Amniotic stem cell (primary cell): Measurements from ENCODE around the gene CHST11.

Experiments used
- DNase-seq: peaks from one replicate; lab custom pipeline; 2025; lab: John Stamatoyannopoulos, UW

CHST11 gene

DNA sequence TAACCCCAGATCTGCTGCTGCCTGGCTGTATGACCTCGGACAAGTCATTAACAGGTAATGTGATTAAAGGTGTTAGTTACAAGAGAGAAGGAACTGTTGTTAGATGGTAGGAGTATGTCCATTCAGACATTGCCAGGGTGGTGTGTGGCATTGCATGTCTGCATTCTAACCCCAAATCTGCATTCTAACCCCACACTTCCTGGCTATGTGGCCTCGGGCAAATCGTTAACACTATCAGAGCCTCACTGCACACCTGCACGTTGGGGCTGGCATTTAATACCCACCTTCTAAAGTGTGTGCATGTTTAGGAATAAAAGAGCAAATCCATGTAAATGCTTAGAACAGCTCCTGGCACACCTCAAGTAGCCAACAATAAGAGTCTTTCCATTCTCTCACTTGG, 46.4 kb downstream of the CHST11 start:
- no peak for DNase-seq

DNA sequence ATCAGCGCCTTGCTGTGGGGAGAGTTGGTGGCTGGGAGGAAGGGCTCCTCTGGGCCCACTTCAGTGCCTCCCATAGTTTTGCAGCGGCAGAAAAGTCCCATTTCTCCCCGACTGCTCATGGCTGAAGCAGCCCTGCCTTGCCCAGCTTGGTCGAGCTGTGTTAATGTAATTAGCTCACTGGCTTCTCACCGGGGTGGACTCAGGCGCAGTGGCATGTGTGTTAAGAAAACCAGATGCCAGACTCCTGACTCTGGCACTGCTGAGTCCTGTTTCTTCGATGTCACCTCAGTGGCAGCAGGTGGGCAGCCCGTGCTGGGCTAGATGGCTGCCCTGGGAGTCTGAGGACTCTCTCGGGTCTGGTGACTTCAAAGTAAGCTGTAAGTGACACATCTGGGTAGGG, 47.4 kb downstream of the CHST11 start:
- no peak for DNase-seq

DNA sequence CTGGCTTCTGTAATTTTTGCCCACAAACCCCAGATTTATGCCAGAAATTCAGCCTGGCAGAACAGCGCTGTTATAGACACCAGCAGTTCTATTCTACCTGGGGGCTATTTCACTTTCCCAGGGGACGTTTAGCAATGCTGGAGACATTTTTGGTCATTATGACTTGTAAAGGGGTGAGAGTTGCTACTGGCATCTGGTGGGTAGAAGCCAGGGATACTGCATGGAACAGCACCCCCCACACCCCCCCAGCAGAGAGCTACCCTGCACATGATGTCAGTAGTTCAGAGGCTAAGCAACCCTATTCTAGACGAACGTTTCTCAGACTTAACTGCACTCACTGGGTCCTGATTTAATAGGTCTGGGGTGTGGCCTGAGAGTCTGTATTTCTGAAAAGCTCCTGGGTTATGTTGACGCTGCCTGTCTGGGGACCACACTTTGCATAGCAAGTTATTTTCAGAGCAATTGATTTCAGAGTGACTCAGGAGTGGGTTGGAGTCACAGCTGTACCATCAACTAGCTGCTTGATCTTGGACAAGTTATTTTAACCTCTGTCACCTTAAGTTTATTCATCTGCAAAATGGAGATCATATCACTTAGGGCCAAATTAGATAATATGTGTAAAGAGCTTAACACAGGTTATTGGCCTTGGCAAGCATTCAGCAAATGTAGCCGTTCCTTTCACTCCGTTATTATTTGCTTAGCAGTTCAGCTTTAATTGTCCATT, 48.5 kb downstream of the CHST11 start:
- no peak for DNase-seq

DNA sequence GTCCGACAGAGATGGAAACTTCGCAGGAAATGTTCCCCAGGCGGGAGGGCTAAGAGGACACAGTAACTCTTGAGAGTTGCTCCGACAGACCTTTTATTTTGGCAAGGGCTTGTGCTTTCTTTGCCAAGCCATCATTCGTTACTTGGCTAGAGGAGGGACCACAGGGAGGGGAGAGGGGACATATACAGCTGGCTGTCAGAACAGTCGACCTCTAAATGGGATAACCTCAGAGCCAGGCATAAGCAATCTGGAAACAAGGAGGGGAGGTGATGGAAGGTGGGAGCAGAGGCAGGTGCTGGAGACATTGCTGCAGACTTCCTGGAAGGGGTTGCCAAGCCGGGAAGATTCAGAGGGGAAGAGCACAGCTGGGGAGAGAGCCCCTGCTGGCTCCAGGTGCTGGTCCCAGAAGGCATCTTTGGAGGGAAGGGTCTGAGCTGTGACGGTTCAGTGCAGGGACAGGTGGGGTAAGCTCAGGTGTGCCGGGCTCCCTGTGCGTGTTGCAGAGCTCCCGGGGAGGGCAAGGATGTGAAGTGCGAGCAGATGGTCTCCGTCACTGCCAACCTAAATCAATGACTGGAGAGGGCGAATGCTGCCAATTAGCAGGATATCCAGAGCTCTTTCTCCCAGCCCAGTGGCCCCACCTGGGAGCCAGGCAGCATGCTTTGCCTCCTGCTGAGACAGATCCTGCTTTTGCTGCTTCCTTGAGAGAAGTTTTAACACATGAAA, 50.1 kb downstream of the CHST11 start:
- no peak for DNase-seq

DNA sequence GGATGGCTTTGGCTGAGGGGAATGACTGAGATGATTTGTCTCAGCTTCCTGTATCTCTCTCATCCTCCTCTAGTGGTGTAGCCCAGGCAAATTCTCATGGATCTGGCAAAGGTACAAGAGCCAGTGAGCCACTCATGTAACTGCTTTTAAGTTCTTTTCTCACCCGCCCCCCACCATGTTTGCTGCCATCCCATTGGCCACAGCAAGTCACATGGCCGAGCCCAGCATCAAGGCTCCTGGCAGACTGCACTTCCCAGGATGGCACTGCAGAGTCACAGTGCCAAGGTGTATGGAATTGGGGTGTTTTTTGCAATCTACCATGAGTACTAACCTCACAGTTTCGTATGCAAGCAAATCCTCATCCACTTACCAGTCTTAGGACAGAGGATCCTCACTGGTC, 50.9 kb downstream of the CHST11 start:
- DNase-seq: no peak

DNA sequence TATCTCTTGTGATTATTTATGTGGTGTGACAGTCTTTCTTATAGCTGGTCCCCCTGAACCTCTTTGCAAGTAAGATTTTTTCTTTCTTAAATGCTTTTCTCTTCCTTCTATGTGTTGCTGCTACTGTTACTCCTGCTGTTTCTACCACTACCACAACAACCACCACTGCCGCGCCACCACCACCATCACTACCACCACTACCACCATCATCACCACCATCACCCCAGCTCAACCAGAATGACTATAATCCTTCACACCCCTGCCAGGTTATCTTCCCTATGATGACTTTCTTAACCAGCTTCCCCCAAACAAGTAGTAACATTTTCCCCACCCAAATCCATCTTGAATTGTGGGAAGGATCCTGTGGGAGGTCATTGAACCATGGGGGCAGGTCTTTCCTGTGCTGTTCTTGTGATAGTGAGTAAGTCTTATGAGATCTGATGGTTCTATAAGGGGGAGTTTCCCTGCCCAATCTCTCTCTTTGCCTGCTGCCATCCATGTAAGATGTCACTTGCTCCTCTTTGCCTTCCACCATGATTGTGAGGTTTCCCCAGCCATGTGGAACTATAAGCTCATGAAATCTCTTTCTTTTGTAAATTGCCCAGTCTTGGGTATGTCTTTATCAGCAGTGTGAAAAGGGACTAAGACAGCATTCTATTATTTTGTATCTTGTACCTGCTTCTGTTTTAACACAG, 52.2 kb downstream of the CHST11 start:
- no peak for DNase-seq

DNA sequence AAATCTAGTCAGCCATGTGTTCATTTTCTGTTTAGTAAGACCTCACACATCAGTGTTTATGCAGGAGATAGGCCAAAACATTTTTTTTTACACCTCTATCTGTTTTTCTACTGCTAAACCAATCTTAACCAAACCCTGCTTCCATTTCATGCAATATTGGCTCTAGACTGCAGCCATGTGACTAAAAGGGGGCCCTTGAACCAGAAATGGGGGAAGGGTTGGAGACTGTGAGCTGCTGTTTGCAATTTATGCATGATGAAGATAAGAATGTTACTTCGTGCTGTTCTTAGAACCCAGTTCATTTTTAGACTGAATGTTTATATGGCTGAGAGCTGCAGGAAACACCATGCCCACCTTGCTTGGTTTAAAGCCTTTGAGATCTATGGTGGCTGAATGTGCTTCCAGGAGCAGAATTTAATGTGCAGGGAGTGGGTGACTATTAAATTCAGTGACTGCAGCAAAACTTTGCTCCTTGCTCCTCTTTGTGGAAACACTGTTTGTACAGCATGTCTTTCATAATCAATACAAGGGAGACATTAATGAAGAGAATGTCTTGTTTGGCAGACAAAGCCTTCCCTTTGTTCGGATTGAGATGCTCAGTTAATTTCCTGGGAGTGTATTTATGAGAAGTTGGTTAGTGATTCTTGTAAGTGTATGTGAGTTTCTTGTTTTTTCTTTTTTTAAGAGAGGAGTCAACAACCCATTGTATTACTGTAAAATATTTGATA, 53.6 kb downstream of the CHST11 start:
- no peak for DNase-seq

DNA sequence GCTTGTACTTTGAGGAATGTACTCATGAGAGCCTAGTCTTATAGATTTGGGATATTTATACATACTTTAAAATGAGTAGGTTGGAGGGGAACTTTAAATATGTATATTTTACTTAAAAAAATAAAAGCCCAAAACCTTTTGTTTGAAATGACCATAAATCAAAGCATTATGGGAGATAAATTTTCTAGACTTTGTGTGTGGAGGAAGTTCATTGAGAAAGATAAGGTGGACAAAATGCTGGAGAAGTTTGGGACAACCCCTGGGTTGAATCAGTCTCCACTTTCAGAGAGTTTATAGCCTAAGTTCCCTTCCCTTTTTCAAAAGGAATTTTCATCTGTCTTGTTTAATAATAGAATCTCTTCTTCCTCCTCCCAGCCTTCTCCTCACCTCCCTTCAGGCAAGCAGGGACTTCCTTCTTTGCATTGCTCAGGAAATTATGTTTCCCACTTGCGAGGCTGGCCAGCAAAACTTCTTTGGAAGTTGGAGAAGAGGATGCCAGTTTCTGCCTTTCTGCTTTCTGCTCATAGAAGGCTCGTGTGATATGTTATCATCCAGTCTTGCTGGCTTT, 54.2 kb downstream of the CHST11 start:
- DNase-seq: no peak

DNA sequence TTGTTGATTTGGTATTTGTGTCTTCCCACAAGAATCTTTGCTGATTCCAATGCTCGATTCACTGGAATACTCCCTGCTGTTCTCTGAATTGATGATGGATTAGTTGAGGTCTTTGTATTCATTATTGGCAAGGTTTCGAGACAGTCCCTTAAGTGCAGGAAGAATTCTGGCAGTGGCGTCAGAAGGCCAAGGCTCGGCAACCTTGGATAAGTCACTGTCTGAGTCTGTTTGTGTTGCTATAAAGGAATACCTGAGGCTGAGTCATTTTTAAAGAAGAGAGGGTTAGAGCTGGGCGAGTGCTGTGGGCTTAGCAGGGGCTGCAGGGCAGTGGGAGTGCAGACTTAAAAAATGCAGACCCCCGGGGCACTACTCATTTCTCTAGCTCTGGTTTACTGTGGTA, 56.9 kb downstream of the CHST11 start:
- DNase-seq: no peak

DNA sequence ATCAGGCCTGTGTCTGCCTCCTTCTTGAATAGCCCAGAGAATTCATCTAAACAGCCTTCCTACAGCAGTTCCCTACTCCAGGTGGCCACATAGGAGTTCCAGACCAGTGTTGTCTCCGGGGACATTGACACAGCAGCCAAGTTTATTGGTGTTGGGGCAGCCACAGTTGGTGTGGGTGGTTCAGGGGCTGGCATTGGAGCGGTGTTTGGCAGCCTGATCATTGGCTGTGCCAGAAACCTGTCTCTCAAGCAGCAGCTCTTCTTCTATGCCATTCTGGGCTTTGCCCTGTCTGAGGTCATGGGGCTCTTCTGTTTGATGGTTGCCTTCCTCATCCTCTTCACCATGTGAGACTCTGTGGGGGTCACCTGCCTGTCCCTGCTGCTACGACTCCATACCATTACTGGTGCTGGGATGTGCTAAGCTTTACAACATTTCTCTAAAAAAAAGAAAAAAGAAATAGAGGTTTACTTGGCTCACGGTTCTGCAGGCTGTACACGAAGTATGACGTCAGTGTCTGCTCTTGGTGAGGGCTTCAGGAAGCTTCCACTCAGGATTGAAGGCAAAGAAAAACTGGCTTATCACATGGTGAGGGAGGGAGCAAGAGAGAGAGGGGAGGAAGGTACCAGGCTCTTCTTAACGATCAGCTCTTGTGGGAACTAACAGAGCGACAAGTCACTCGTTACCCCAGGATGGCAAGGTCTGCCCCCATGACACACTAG, 57.5 kb downstream of the CHST11 start:
- DNase-seq: no peak

DNA sequence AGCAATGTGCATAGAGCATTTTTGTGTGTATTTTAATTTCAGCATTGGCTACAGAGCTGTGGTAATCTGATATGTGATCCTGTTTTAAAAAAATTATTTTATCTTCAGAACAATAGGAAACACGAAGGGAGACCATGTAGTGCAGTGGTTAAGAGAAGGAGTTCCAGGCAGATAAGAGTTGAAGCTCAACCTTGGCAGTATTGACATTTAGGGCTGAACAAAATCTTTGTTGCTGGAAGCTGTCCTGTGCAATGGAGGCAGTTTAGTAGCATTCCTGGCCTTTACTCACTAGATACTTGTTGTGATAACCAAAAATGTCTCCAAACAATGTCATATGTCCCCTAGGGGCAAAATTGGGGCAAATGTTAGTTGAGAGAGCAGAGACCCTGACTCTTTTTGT, 59.2 kb downstream of the CHST11 start:
- DNase-seq: no peak

DNA sequence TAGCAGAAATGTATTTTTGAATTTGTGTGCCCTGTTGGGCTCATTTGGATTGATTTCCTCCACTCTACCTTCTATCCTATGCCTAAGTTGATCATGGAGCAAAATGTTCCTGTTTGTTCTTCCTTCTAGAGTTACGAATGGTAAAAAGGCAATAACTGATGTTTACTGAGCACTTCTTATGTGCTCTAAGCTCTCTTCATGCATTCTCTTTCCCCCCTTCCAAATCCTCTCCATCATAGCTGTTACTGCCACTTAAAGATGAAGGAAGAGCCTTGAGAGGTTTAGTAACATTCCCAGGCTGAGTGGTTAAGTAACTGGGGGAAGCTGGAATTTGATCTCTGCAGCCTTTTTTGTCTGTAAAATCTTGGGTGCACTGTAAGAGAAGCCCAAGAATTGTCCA, 60.1 kb downstream of the CHST11 start:
- DNase-seq: no peak

DNA sequence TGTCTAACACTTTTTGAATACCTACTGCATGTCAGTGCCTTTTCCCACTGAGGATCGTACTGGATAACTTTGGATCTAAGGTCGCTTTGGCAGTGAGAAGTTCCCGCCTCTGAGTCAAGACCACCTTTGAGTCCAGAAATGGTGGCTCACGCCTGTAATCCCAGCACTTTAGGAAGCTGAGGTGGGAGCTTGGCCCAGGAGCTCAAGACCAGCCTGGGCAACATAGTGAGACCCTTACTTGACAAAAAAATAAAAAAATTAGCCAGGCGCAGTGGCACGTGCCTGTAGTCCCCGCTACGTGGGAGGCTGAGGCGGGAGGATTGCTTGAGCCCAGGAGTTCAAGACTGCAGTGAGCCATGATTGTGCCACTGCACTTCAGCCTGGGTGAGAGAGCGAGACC, 61.1 kb downstream of the CHST11 start:
- no peak for DNase-seq

DNA sequence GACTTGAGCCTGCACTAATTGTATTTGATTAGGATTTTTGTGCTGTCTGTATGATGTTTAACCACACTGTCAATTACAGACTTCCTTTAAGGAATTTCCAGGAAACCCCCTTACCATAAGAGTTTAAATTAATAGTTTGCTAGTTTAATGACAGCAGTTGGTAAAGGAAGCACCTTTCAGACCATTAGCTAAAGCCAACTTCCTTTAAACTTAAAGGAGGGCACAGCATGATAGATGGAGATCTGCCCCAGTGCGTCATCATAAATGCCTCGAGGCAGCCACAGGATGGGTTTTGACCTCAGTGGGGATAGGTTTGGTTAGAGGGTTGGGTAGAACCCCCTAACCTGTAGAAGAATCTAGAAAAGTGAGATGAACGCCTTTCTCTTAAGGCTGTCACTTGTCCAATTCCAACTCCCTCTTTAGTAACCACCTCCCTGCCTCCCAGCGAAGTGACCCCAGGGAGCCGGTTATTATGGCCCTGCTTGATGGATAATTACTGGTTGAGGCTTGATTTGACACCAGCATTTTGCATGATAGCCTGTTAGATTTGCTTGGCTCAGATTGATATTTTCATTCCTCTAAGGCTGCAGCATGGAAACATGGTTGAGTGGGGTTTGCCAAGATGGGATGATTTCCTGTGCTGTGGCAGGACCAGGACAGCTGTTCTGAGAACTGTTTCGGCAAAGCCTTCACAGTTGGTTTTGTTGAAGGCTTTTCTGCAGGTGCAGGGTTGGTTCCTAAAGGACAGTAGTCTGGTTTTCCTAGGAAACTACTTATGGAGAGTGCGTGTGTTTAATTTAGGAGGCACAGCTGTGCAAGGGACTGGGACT, 62.7 kb downstream of the CHST11 start:
- DNase-seq: no peak

DNA sequence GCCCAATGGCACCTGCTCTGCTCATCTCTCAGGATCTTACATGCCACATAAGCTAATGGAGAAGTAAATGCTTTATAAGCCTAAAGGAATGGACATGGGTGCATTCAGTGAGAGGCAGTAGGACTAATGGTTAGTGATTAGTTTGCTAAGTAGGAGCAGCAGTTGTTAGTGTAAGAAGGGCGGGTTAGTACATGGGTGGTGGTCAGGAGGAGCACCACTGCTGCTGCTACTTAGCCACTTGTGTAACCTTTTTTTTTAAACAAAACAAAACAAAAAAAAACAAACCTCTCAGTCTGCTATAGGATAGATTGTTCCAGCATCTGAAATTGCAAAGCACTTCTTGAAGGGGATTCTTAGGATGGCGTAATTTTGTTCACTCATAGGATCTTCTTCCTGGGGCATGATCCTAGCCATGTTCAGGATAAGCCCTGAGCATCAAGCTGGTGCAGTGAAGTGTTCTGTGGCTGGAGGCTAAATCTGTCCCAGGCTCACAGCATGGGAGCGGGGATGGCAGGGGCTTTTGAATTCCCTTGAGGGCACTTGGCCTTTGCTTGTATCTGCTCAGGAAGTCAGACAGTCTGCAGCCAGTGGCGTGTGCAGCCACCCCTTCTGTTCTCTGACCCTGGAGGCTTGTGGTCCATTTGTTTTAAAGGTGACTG, 63.6 kb downstream of the CHST11 start:
- no peak for DNase-seq

DNA sequence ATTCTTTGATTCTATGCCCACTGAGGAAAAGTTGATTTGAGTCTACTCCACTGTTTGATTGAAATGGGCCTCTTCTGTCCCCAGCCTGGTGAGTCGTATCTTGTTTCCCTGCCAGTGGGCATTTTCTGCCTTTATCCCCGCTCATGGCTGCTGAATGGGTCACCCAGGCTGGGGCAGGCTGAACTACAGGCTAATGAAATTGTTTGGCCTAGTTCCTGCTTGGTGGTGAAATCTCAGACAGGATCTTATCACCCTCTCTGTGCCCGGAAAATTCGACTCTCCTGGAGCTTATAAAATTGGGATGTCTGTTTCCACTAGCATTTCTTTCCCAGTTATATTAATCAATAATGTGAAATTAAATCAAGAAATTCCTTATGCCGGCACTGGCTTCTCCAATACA, 65.0 kb downstream of the CHST11 start:
- DNase-seq: no peak

DNA sequence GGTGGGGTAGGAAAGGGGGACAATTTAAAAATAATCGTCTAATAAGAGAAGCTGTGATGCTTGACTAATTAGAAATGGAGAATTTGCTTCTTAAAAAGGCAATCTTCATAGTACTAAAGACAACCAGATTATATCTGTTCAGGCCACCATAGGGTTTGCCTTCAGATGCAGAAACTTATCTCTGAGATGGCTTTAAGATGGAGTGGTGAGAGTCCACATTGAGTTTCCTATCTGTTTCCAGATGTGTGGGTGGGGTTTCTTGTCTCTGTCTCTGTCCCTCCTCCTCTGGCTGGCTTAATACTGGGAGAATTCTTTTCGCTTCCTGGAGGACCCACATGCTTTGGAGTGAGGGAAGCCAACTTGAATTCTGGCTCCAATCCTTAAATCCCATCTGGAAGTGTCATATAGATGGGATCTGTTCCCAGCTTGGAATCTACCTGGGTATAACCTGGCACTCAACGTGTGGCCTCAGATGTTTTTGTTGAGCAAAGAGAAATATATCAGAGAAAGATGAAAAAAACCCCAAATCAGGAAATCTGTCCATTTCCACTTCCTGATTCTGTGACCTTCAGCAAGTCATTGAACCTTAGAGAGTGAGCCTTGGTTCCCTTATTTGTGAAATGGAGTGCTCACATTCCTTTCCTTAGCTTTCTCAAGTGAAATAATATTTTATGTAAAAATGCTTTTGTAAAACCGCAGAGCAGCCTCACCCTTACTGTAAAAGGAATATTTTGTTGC, 66.4 kb downstream of the CHST11 start:
- DNase-seq: no peak

DNA sequence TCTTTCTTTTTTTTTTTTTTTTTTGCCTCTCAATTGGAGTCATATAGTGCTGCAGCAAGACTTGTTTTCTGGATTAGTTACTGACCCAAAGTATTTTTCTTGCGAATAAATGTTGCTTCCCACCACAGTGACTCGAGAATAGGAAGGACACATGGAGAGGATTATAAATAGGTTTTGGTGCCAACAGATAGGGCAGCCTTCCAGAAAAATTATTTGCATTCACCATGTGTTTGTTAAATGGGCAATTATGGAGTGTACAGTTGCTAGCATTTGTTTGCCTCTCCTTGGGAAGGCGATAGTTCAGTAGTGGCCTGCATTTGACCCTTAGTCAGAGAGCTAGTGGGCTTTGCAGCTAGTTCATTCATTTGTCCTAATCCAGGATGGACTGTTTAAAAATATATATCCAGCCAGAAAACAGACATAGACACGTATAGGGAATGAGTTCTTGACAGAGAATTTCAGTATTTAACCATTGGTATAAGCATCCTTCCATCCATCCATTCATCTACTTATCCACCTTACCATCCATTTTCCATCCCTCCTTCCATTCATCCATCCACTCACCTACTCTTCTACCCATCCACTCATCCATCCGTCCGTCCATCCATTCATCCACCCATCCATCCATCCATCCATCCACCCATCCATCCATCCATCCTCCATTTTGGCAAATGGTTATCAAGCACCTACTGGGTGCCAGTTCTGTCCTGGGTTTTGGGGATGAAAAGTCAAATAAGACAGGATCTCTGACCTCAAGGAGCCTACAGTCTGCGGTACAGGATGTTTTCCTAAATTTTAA, 67.5 kb downstream of the CHST11 start:
- DNase-seq: no peak

DNA sequence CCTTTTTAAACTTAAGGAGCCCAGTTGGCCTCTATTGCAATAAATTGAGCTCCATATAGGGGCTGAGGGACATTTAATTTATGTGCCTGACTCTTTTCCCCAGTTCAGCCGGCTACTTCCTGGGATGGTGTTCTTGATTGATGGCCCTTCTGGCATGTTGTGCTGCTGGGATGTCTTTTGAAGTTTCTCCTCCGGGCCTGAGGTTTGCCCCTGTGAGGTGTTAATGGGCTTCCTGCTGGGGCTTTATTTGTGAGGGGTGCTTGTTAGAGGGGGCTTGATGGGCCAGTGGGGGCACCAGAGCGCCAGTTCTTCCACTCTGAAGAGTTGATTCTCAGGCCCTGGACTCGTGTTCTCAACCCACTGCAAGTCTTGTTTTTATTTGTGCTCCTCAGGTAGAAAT, 69.6 kb downstream of the CHST11 start:
- no peak for DNase-seq
